Measurements from ENCODE around the gene PANX1. TPM values are rescaled to one million over a fixed set of nuclear protein-coding genes. Genes with fewer than 3 reads are reported as not detected.

The PANX1 gene
- total RNA-seq, 2 donors from 2014 or later, result 12.3 to 15.7 TPM

- Histone ChIP-seq H3K36me3 (no peaks in the 10 kb centered on the region), H3K9me3 (no peaks in the 10 kb centered on the region), H3K4me1 (peaks cover 0 to 66% of the 10 kb centered on the region in 2 donors), H3K27me3 (no peaks in the 10 kb centered on the region), H3K27ac (peak overlapping the region; percentile 76 to 83), H3K4me3 (no peak overlapping the region)
- peak; percentile 94 for DNase-seq (ENCODE audit: low spot score)
- no peak for TF ChIP-seq CTCF (IDR thresholded peaks at IDR 0.05)
Observed at GRCh38 chr11:94134651-94135512, 6.2 kb downstream of the PANX1 start.

GRCh38 chr11:94139416-94139815 lies 10.8 kb downstream of the PANX1 start:
- no peak overlapping the region for H3K4me3 ChIP-seq
- no peak for TF ChIP-seq CTCF (IDR thresholded peaks at IDR 0.05)
- no peak for DNase-seq (ENCODE audit: low spot score)
- no peaks in the 10 kb centered on the region for H3K27me3 ChIP-seq
- no peaks in the 10 kb centered on the region for H3K36me3 ChIP-seq
- no peak overlapping the region for H3K27ac ChIP-seq
- no peaks in the 10 kb centered on the region for H3K9me3 ChIP-seq
- H3K4me1 ChIP-seq, result peaks cover 0 to 40% of the 10 kb centered on the region in 2 donors

GRCh38 chr11:94140154-94140655 lies 11.6 kb downstream of the PANX1 start:
- TF ChIP-seq CTCF (IDR thresholded peaks at IDR 0.05), result no peak
- no peaks in the 10 kb centered on the region for H3K9me3 ChIP-seq
- H3K27ac ChIP-seq, result no peak overlapping the region
- no peaks in the 10 kb centered on the region for H3K36me3 ChIP-seq
- H3K4me1 ChIP-seq, result peaks cover 0 to 36% of the 10 kb centered on the region in 2 donors
- no peak overlapping the region for H3K4me3 ChIP-seq
- DNase-seq (ENCODE audit: low spot score), result no peak
- no peaks in the 10 kb centered on the region for H3K27me3 ChIP-seq

GRCh38 chr11:94141511-94142307 lies 13.1 kb downstream of the PANX1 start:
- Histone ChIP-seq H3K9me3 (no peaks in the 10 kb centered on the region), H3K27ac (no peak overlapping the region), H3K4me1 (peaks cover 0 to 42% of the 10 kb centered on the region in 2 donors), H3K36me3 (no peaks in the 10 kb centered on the region), H3K4me3 (no peak overlapping the region), H3K27me3 (no peaks in the 10 kb centered on the region)
- no peak for TF ChIP-seq CTCF (IDR thresholded peaks at IDR 0.05)
- no peak for DNase-seq (ENCODE audit: low spot score)

- Histone ChIP-seq H3K9me3 (no peaks in the 10 kb centered on the region), H3K27ac (no peak overlapping the region), H3K4me3 (no peak overlapping the region), H3K36me3 (no peaks in the 10 kb centered on the region), H3K27me3 (no peaks in the 10 kb centered on the region), H3K4me1 (peaks cover 0 to 43% of the 10 kb centered on the region in 2 donors)
- no peak for DNase-seq (ENCODE audit: low spot score)
- no peak for TF ChIP-seq CTCF (IDR thresholded peaks at IDR 0.05)
Observed at GRCh38 chr11:94142308-94143281, 14.0 kb downstream of the PANX1 start.

Data from right atrium auricular region (tissue), 2 donors.